ENCODE data around the gene GSTM4.

DNA sequence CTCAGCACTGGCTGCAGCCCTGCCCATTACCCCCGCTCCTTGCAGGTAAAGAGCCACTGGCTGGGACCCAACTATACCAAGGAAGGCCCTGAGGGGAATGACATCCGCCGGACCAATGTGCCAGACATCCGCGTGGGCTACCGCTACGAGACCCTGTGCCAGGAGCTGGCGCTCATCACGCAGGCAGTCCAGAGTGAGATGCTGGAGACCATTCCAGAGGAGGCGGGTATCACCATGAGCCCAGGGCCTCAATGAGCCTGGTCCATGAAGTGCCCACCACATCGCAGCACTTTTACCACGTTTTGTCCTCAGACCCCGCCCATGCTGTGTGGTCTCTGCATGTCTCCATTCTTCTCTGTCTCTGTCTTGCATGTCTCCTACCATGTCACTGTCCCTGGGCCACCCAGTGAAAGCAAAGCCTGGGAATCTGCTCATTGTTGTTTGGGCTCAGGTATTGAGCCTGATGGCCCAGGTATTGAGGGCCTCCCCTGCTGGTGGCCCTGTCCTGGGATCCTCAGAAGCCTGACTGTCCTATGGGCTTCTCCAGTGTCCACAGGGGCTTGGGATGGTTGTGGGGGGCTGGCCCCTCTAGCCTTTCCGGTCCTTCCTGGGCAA, 24.9 kb upstream of the GSTM4 start:
- TF ChIP-seq, protein P1, sequence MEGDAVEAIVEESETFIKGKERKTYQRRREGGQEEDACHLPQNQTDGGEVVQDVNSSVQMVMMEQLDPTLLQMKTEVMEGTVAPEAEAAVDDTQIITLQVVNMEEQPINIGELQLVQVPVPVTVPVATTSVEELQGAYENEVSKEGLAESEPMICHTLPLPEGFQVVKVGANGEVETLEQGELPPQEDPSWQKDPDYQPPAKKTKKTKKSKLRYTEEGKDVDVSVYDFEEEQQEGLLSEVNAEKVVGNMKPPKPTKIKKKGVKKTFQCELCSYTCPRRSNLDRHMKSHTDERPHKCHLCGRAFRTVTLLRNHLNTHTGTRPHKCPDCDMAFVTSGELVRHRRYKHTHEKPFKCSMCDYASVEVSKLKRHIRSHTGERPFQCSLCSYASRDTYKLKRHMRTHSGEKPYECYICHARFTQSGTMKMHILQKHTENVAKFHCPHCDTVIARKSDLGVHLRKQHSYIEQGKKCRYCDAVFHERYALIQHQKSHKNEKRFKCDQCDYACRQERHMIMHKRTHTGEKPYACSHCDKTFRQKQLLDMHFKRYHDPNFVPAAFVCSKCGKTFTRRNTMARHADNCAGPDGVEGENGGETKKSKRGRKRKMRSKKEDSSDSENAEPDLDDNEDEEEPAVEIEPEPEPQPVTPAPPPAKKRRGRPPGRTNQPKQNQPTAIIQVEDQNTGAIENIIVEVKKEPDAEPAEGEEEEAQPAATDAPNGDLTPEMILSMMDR (IDR thresholded peaks at IDR 0.05): no peak
- TF ChIP-seq POLR2A (IDR thresholded peaks at IDR 0.05) (no peak), POLR2AphosphoS5 (IDR thresholded peaks at IDR 0.05) (no peak)

Data from stomach (tissue), 4 donors.